Measurements from ENCODE around the gene FZR1. TPM values are rescaled to one million over a fixed set of nuclear protein-coding genes. Genes with fewer than 3 reads are reported as not detected.

Gene FZR1
- total RNA-seq, 1 experiment from 2014 or later: 51.4 TPM

GRCh38 chr19:3500429-3501101, 5.5 kb upstream of the FZR1 start, which contains the start of gene DOHH:
TSS of gene DOHH (minus strand) at chr19:3500674. CDS start at chr19:3496814, 3,860 bp downstream.
- Histone ChIP-seq H3K27ac (ENCODE audit: insufficient read length, low read depth, low read length) (peak within 1 kb of the TSS; percentile 52), H4K5ac (ENCODE audit: insufficient read length, low read depth, low read length) (peak within 1 kb of the TSS; percentile 89), H3T11ph (ENCODE audit: low read length) (no peak within 1 kb of the TSS), H4K91ac (ENCODE audit: insufficient read length, low read depth, low read length) (no peak within 1 kb of the TSS), H3K79me2 (ENCODE audit: insufficient read depth, low read length) (peaks cover 10% of the 10 kb centered on the region), H2AK5ac (ENCODE audit: insufficient read length, low read length) (no peak within 1 kb of the TSS), H2BK20ac (ENCODE audit: low read depth, low read length, poor library complexity, severe bottlenecking) (no peak within 1 kb of the TSS), H3K23ac (ENCODE audit: insufficient read length, low read depth, low read length) (no peak within 1 kb of the TSS), H3K9me3 (ENCODE audit: control insufficient read depth, low read depth, low read length) (no peaks in the 10 kb centered on the region), H2BK5ac (ENCODE audit: insufficient read length, low read length) (peak within 1 kb of the TSS; percentile 96), H2BK120ac (ENCODE audit: low read depth, low read length, poor library complexity, severe bottlenecking) (no peak within 1 kb of the TSS), H3K14ac (ENCODE audit: insufficient read depth, low read length) (peak within 1 kb of the TSS; percentile 97), H2BK12ac (ENCODE audit: insufficient read length, low read depth, low read length) (peak within 1 kb of the TSS; percentile 84), H3K79me1 (ENCODE audit: insufficient read depth, low read depth, low read length, poor library complexity, severe bottlenecking) (no peaks in the 10 kb centered on the region), H4K20me1 (ENCODE audit: control insufficient read depth, insufficient read depth, insufficient read length) (no peaks in the 10 kb centered on the region), H3K9ac (ENCODE audit: extremely low read depth, insufficient read length, low read length) (peak within 1 kb of the TSS; percentile 96), H2BK15ac (ENCODE audit: low read depth, low read length) (no peak within 1 kb of the TSS), H4K8ac (replicated peaks; ENCODE audit: insufficient read length, low read depth, low read length) (peak within 1 kb of the TSS; percentile 88), H3K56ac (ENCODE audit: insufficient read length, low read depth, low read length) (peak within 1 kb of the TSS; percentile 67), H3K4ac (ENCODE audit: low read depth, low read length) (no peak within 1 kb of the TSS), H2AFZ (ENCODE audit: low read length) (no peak within 1 kb of the TSS), H3K4me2 (ENCODE audit: insufficient read depth, insufficient read length, low read length) (peak within 1 kb of the TSS; percentile 95), H3K23me2 (ENCODE audit: insufficient read length, low read depth, low read length, poor library complexity, severe bottlenecking) (peaks cover 6% of the 10 kb centered on the region), H3K18ac (ENCODE audit: insufficient read length, low read depth, low read length) (peak within 1 kb of the TSS; percentile 97), H3K4me1 (ENCODE audit: insufficient read depth, low read length) (no peaks in the 10 kb centered on the region), H3K27me3 (ENCODE audit: insufficient read depth, low read length) (no peaks in the 10 kb centered on the region)
- peaks cover 12 to 19% of the 10 kb centered on the region in 2 experiments for H3K4me1 Mint-ChIP-seq
- H3K27me3 Mint-ChIP-seq (ENCODE audit: low read depth): no peaks in the 10 kb centered on the region
- H3K36me3 Mint-ChIP-seq (ENCODE audit: insufficient read depth in 1 of 3, low read depth in 3 of 3): peaks cover 12 to 24% (median 22%) of the 10 kb centered on the region in 3 experiments; a peak in 6 of 7 replicates
- DNase-seq: peak; percentile 97
- WGBS (ENCODE audit: extremely low coverage, insufficient read length, low lambda C conversion rate): no CpG with 5 or more reads among the region's 52 CpGs
- no peaks in the 10 kb centered on the region; a peak in 1 of 5 replicates for H3K9me3 Mint-ChIP-seq
- H3K27ac Mint-ChIP-seq: peak within 1 kb of the TSS; percentile 99
- H3K4me3 Mint-ChIP-seq: peak within 1 kb of the TSS; percentile 91 to 95
- TF ChIP-seq CTCF (conservative IDR thresholded peaks at IDR 0.05): no peak

All from H9 (cell line).